ENCODE data around the gene IZUMO4.

IZUMO4 gene

GRCh38 chr19:2110822-2111221 lies 14.1 kb downstream of the IZUMO4 start:
- no peak for DNase-seq (ENCODE audit: low spot score)

- no peak for DNase-seq (ENCODE audit: low spot score)
Observed at GRCh38 chr19:2111425-2111824, 14.7 kb downstream of the IZUMO4 start.

DNA sequence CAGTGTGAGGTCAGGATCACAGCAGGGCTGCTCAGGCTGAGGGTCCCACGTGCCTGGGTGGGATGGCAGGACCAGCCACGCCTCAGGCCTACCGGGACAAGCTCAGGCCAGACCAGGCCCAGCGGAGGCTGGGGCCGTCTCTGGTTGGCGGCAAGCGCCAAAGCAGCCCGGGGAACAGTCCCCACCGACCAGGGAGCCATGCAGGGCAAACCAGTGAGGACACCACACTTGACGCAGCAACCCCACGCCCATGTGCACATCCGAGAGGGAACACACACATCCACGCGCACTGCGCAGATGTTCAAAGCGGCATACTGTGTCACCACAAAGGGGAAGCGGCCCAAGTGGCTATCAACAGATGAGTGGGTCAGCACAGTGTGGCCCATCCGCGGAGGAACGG lies 15.2 kb downstream of the IZUMO4 start:
- no peak for DNase-seq (ENCODE audit: low spot score)

DNA sequence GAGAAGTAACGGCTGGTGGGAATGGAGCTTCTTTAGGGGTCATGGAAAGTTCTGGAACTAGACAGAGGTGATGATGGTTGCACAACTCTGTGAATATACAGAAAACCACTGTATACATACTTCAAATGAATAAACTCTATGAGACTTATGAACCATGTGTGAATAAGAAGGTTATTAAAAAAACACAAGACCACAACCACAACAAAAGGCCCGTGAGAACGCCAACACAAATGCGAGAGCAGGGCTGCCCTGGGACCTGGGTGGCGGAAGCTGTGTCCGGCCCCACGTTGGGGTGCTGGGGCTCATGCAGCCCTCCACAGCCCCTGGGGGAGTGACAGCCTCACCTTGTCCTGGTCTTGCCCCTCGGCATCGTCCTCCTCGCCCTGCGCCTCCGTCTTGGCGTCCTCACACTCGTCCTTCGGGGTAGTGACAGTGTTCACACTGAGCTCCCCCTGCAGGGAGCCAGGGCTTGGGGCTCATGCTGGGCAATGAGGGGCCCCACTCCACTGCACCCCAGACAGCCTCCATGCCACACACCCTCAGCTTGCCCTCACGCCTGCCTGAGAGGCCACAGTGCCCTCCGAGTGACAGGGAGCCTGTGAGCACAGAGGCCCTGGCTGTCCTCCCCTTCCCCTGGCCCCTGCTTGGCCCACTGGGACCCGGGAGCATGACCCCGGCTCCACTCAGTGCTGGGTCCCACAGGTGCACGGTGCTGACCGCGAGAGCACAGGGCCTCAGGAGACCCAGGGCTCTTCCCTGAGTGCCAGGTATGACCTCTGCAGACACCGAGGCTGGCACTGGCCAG lies 16.0 kb downstream of the IZUMO4 start:
- DNase-seq (ENCODE audit: low spot score), result no peak

GRCh38 chr19:2113439-2114211 lies 16.9 kb downstream of the IZUMO4 start:
- no peak for DNase-seq (ENCODE audit: low spot score)

GRCh38 chr19:2114218-2114617 lies 17.5 kb downstream of the IZUMO4 start:
- DNase-seq (ENCODE audit: low spot score), result no peak

- DNase-seq (ENCODE audit: low spot score), result no peak
Observed at GRCh38 chr19:2114821-2115220, 18.1 kb downstream of the IZUMO4 start.

- DNase-seq (ENCODE audit: low spot score), result no peak
Observed at GRCh38 chr19:2115324-2115723, 18.6 kb downstream of the IZUMO4 start.

GRCh38 chr19:2115911-2116426 lies 19.3 kb downstream of the IZUMO4 start:
- no peak for DNase-seq (ENCODE audit: low spot score)

GRCh38 chr19:2116507-2116906 lies 19.8 kb downstream of the IZUMO4 start:
- DNase-seq (ENCODE audit: low spot score), result no peak

DNA sequence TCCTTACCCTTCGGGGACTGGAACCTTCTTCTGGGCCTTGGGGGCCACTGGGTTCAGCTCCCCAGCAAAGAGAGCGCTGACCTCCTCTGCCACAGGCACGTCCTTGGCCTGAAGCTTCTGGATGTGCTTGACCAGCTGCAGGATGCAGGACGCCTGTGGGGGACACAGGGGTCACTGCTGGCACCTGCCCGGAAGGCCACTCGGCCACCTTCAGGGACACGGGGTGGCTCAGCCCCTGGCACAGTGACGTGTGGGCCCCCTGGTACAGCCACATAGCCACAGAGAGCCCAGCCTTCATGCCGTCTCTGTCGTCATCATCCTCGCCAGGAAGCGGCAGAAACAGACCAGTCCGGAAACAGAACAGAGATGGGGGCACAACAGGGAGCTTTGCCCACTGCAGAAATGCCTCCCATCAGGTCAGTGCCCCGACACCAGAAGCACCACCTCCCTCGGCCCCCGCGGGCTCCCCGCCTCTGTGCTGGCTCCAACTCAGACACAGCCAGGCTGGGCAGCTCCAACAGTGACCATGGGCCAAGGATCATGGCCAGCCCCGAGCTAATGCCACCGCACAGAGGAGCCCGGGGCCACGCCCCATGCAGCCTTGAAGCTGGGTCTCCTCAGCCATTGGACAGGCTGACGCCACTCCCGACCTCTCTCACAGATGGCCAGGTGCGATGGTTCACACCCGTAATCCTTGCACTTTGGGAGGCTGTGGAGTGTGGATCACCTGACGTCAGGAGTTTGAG lies 20.7 kb downstream of the IZUMO4 start:
- DNase-seq (ENCODE audit: low spot score), result no peak

DNA sequence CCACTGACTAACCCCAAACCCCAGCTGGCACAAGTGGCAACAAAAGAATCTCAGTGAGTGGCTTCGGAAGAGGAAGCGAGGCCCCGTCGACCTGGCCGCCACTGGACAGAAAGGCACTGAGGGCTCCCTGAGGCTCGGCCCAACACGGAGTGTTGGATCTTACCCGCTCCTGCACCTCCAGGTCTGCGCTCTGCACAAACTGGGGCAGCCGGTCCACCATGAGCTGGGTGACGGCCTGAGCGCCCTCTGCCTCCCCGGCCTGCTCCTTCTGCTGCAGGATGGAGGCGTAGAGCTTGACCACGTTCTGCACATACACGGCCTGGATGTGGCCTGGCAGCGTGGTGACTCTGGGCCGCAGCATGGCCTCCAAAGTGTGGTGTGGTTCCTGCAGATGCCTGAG lies 21.7 kb downstream of the IZUMO4 start:
- no peak for DNase-seq (ENCODE audit: low spot score)

DNA sequence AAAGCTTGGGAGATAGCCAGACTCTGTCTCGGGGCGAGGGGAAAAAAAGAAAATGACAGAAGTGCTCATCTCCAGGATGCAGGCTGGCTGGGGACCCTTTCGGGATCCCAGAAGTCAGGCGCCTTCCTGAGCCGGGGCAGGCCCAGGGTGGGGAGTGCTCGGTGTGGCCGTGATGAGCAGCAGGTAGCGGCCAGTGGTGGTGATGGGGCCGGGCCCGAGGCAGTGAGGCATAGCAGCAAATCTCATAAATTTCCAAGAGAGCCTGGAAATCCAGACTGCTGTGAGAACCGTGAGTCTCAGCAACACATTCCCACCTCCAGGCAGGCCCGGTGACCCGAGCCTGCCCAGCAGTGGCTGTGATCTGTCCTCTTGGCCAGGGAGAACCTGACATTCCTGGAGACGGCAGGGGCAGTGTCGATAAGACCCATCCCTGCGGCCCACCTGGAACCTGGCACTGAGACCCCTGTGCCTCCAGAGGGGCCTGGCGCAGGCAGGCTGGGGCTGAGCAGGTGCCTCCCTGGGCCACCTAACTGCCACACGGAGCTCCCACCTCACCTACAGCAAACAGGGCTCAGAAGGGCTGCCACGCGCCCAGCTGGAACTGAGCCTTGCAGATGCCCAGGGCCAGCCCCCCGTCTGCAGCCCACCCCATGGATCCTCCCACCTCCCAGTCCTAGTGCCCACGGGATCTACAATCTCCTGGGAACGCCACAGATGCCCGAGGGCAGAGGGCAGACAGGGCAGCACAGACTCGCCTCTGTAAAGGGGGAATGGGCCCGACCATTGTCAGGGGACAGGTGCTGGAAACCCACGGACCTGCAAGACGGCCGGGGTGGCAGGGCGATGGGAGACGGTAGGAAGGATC lies 23.4 kb downstream of the IZUMO4 start:
- DNase-seq (ENCODE audit: low spot score), result no peak

DNA sequence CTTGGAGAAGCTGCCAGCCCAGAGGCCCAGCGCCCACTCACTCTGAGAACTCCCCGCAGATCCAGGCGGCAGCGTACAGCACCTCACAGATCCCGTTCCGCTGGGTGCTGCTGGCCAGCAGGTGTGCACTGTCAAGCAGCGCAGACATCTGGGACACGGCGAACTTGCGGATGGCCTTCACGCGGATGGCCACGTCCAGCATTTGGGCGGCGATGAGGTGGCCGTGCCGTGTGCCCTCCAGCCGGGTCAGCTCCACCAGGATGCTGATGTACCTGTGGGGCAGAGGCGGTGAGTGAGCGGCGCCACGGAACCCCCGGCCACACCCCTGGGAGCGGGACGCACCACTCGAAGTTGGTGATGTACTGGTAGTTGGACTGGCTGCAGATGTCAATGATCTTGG lies 24.1 kb downstream of the IZUMO4 start:
- DNase-seq (ENCODE audit: low spot score), result no peak

DNA sequence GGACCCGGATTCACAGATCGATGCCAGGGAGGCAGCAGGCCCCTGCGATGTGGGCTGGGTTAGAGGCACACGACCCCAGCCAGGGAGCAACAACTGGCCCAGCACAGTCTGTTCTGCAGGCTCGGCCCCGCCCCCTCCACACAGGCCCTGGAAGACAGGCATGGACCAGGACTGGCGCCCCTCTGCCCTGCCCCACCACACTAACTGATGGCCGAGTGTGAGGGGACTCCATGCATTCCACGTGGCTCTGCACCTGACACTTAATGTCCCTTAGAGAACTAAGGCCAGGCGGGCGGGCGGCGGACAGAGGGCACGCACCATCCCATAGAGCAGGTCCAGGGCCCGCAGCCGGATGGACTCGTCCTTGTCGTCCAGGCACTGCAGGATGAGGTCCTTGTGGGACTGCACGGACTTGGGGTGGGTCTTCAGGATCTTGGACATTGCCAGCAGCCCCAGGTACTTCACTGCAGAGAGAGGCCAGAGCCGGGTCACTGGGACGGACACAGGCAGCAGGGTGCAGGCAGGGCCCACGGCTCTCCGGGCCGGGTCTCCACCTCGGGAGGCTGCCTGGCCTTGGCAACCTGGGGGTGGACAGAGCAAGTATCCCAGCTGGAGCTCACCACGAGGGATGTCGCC lies 24.8 kb downstream of the IZUMO4 start:
- DNase-seq (ENCODE audit: low spot score), result no peak

- DNase-seq (ENCODE audit: low spot score), result no peak
Observed at GRCh38 chr19:2122251-2122650, 25.5 kb downstream of the IZUMO4 start.

- DNase-seq (ENCODE audit: low spot score), result no peak
Observed at GRCh38 chr19:2122982-2123381, 26.3 kb downstream of the IZUMO4 start.

- no peak for DNase-seq (ENCODE audit: low spot score)
Observed at GRCh38 chr19:2123682-2124387, 27.1 kb downstream of the IZUMO4 start.

DNA sequence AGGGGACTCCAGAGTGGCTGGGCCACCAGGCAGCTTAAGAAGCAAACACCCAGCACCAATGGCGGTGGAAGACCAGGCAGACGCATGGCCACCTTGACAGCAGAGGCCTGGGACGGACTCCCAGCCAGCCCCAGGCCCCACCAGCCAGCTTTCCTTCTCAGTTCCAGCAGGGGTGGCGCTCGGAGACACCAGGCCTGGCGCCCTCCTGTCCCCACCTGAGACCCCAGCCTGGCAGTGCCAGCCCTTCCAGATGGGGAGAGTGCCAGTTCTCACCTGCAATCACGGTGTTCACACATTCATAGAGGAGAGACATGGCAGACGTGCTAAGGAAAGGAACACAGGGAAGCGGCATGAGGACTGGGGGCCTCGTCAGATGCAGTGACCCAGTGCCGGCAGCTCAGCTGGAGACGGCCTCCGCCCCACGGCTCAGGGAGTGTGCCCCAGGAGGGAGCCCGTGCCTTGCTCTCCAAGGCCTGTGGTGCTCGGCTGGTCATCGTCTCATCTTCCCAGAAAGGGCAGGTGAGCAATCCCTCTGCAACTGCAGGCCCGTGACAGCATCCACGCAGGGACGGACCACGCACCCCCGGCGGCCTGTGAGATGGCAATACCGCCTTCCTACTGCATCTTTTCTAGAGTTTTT lies 30.3 kb downstream of the IZUMO4 start:
- DNase-seq (ENCODE audit: low spot score), result no peak

DNA sequence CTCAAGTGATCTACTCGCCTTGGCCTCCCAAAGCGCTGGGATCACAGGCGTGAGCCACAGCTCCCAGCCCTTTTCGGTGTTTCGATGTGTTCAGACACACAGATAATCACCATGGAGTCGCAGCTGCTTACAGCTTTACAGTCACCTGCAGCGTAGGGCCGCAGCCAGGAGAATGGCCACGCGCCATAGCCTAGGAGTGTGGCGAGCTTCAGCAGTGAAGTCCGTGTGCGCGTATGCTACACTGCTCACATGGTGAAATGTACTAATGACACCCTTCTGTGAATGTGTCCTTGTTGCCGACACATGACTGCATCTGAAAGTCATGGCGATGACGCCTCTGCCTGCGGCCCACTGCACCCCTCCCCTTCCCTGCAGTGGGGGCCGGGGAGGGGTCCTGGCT lies 31.0 kb downstream of the IZUMO4 start:
- DNase-seq (ENCODE audit: low spot score), result no peak
